ENCODE measurements around the gene SPRR1A.

Gene SPRR1A

DNA sequence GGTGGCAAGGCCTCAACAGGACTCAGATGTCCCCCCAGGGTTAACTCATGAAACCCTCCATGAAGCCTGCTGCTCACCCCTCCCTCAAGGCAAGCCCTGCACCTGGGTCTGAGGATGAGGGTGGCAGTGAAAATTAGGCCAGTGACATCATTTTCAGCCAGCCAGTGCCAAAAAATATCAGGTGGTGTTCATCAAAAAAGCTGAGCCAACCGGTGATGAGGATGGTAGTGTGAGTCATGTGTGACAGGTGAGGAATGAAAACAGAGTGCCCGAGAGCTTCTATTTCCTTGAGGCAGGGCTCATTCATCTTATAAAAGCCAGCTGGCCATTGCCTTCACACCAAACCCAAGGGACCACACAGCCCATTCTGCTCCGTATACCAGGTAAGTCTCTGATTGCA is at the start of gene SPRR1A:
SPRR1A (plus strand) TSS at position 339 of the 400 bp plus-strand sequence. CDS start 1,150 bp downstream, outside the sequence.
- no peak for DNase-seq

DNA sequence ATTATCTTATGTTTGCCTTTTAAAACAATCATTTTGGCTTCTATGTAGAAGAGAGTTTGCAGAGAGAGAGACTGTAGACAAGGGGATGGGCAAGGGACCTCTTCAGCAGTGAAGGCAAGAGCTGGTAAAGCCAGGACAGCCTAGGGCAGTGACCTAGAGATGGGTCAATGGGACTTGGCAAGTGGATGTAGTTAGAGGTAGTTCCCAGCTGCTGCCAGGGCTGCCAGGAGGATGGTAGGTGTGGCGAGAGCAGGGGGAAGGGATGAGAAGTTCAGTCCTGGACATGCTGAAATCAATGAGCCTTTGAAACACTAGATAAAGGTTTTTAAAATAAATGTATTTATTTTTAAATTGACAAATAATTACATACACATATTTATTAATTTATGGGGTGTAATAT is 43.3 kb upstream of the SPRR1A start:
- no peak for DNase-seq

DNA sequence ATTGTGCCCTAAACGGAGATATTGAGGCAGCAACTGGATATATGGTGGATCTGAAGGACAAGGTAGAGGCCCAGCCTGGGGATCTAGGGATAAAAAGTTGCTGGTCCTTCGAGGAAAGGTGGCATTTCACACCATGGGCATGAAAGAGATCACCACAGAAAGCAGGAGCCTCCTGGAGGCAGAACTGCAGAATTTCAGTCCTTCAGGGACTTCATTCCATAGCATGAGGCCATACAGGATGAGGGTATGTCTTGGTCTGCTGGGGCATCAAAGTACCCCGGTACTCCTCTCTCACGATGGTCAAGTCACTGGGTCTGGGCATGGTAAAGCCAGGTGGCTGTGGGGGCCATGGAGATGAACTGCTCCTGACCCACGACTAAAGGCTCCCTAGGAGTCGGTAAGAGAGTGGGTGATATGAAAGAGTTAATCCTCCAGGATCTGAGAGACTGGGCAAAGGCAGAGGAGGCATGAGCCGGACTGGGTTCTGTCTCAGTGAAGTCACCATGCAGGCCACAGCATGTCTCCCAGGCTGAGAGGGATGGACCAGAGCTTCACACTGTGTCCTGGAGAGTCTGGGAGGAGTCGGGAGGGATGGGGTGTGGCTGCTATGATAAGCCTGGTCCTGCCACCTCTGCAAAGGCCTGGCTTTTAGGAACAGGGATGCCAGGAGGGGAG is 42.7 kb upstream of the SPRR1A start:
- DNase-seq, result no peak

- DNase-seq, result no peak
Measured at GRCh38 chr1:152942161-152942560, 41.7 kb upstream of the SPRR1A start.

GRCh38 chr1:152946248-152946647 is 37.6 kb upstream of the SPRR1A start:
- DNase-seq, result no peak

DNA sequence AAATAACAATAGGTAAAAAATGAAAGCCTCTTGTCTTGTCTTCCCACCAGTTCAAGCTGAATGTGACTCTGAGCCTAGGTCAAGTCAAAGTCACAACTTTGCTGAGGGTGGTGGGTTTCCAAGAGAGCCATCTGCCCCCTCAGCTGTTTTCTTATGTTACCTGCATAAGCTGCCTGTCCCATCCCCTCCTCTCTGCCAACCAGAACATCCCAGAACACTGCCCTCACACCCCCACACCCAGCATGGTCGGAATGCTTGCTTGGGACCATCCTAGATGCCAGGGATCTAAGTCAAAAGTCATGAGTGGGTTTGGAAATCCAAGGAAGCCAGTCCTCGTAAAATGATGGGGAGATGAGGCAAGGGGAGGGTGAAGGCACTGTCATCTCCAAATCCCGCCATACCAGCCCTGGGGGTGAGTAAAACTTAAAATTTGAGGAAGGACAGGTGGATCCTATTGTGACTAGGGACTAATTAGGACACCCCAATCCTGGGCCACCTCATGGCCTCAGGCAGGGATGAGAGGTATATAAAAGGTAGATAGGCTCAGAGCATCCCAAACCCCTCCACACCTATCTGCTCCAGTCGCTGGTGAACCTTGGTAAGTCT is 37.1 kb upstream of the SPRR1A start, which contains the start of gene SPRR5:
SPRR5 (plus strand) TSS at position 556 of the 606 bp plus-strand sequence. CDS start 1,349 bp downstream, outside the sequence.
- DNase-seq, result no peak

DNA sequence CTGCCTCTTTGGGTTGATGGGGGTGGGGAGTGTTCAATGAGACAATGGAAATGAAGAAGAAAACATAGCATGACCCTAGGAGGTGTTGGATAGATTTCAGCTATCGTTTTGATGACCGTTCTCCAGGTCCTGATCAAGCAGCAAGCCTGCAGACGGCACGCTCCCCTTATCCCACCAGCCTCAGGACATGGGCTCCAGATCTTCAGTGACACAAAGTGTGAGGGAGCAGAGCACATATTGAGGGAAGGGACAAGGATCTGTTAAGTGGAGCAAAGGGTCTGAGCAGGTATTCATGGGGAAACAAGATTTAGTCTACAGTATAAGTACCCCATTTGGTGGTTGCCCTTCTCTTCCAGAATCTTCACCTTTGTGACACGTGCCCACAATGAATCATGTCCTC is 32.2 kb upstream of the SPRR1A start:
- no peak for DNase-seq

GRCh38 chr1:152953761-152954160 is 30.1 kb upstream of the SPRR1A start:
- no peak for DNase-seq

DNA sequence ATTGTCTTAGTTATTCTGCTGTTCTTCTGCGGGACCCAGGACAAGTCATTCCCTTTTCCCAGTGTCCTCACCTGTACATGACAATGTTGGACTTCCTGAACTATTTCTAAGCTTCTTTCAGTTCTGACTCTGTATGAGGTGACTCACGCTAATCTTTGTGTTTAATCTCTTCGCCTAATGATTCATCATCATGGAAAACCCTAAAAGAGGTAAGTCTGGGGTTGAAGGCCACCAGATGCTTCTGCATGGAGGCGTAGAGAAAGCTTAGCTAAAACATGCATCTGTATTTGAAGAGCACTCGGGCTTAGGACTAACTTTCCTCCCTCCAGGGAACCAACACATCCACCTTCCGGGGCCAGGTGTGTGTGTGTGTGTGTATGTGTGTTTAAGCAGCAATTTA is 29.4 kb upstream of the SPRR1A start:
- DNase-seq, result no peak

- DNase-seq, result no peak
Measured at GRCh38 chr1:152957561-152957960, 26.3 kb upstream of the SPRR1A start.

- no peak for DNase-seq
Measured at GRCh38 chr1:152959273-152959672, 24.6 kb upstream of the SPRR1A start.

GRCh38 chr1:152959801-152960451 is 24.0 kb upstream of the SPRR1A start:
- DNase-seq, result no peak

DNA sequence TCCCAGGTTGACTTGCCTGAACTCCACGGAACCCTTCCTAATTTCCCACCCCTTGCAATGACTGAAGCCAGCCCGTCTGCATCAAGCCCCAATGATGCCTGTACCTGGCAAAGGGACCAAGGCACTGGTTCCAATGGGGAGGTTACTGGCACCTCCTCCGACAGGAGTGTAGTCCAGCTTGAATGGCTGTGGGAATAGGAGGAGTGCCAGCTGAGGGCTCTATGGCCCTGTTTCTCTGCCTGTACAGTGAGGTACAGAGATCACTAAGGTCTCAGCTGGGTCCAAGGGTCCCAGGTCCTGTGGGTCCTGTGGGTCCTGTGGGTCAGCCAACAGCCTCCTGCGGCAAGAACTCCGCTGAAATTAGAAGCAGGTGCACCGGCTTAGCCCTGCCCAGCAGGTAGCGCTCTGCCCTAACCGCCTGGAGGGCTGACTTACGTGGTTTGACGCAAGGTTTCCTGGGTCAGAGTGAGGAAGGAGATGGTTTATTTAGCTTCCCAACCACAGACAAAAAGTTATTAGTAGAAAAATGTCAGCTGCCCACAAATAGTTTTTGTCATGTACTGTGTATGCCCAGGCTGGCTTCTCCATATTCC is 23.3 kb upstream of the SPRR1A start:
- no peak for DNase-seq

- DNase-seq, result no peak
Measured at GRCh38 chr1:152961226-152961891, 22.5 kb upstream of the SPRR1A start.

- DNase-seq, result no peak
Measured at GRCh38 chr1:152962876-152963415, 20.9 kb upstream of the SPRR1A start.

DNA sequence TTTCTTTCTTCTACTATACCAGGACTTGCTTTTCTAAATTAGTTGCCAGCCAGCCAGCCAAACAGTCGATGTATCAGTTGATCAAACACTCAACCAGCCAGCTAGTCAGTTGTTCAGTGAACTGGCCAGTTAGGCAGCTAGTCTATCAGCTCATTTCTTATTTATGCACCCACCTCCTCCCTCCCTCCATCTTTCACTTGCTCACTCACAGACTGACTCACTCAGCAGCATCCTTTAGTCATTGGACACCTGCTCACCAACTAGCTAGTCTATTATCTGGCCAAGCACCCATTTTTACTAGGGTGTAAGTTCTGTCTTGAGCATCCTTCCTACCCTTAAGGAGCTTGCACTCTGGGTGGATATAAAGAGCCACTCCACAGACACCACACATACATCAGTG is 19.3 kb upstream of the SPRR1A start:
- no peak for DNase-seq

GRCh38 chr1:152965853-152966252 is 18.0 kb upstream of the SPRR1A start:
- no peak for DNase-seq

DNA sequence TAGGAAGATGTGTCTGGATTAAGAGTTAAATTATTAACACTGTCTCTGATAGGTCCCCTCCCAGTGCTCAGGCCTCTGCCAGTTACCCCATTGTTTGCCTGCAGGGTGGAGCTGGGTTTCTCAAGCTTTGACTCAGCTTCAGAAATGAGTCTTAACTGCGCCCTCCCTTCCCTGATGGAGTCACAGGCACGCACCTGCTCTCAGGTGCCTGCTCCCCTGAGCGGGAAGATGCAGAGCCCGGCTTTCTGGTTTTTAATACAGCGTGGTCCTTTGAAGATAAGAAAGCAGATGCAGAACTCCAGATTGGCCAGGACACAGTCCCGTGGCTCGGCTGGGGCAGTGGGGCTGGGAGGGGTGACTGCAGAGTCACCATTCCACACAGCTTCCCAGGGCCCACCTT is 16.7 kb upstream of the SPRR1A start:
- no peak for DNase-seq

- DNase-seq, result no peak
Measured at GRCh38 chr1:152968248-152968647, 15.6 kb upstream of the SPRR1A start.

GRCh38 chr1:152969036-152969435 is 14.8 kb upstream of the SPRR1A start:
- no peak for DNase-seq

- DNase-seq, result no peak
Measured at GRCh38 chr1:152970495-152970894, 13.4 kb upstream of the SPRR1A start, which contains the start of gene SPRR4. Gene SPRR4, plus strand, starts transcription at chr1:152970648. Its CDS starts 1,243 bp downstream, at chr1:152971891.

DNA sequence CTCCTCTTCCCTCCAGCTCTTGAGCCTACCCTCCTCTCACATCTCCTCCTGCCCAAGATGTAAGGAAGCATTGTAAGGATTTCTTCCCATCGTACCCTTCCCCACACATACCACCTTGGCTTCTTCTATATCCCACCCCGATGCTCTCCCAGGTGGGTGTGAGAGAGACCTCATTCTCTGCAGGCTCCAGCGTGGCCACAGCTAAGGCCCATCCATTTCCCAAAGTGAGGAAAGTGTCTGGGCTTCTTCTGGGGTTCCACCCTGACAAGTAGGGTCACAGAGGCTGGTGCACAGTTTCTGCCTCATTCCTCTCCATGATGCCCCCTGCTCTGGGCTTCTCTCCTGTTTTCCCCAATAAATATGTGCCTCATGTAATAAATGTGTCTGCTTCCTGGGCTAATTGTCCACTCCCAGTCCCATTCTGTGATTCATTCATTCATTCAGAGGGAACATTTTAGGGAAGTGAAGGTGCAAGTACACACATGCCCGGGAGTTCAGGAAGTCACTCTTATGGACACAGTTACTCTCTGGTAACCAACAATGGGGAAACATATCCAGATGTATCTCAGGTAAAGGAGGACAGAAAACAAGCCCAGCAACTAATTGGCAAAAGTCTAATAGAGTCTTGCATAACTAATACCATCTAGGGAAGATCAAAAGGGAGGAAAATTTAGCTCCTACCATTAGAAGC is 11.5 kb upstream of the SPRR1A start:
- DNase-seq, result no peak

Data from cortex of kidney (tissue), 1 donor.